GM12864 (cell line): ENCODE data around the gene SLC1A7.

Source experiments
- DNase-seq: peaks from one replicate; pipeline ENCODE4 v3.0.0-alpha.2; 2011; ENCODE audit warnings: low read depth
- H3K4me3 ChIP-seq: 2 replicates; pipeline ENCODE4 v1.5.1; 2011; ENCODE audit warnings: mild to moderate bottlenecking, low read depth, low read length, control low read depth
- TF ChIP-seq, protein P1 (sequence below): IDR thresholded peaks from 2 replicates; pipeline ENCODE4 v1.5.1; 2011; ENCODE audit warnings: low read depth, mild to moderate bottlenecking, moderate library complexity, low read length, control low read depth, inconsistent platforms; ENCODE audit errors: missing control alignments

The SLC1A7 gene

DNA sequence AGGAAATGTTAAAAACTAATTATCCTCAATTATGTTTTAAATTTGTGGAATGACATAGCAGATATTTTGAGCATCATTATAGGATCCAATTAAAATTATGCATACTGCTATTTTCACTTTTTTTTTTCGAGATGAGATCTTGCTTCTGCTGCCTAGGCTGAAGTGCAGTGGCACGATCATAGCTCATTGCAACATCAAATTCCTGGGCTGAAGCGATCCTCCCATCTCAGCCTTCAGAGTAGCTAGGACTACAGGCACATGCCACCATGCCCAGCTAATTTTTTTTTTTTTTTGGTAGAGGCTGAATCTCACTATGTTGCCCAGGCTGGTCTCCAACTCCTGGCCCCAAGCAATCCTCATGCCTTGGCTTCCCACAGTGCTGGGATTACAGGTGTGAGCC is 11.3 kb upstream of the SLC1A7 start:
- H3K4me3 ChIP-seq, result no peak overlapping the region
- DNase-seq, result no peak
- TF ChIP-seq, protein P1, sequence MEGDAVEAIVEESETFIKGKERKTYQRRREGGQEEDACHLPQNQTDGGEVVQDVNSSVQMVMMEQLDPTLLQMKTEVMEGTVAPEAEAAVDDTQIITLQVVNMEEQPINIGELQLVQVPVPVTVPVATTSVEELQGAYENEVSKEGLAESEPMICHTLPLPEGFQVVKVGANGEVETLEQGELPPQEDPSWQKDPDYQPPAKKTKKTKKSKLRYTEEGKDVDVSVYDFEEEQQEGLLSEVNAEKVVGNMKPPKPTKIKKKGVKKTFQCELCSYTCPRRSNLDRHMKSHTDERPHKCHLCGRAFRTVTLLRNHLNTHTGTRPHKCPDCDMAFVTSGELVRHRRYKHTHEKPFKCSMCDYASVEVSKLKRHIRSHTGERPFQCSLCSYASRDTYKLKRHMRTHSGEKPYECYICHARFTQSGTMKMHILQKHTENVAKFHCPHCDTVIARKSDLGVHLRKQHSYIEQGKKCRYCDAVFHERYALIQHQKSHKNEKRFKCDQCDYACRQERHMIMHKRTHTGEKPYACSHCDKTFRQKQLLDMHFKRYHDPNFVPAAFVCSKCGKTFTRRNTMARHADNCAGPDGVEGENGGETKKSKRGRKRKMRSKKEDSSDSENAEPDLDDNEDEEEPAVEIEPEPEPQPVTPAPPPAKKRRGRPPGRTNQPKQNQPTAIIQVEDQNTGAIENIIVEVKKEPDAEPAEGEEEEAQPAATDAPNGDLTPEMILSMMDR, result no peak

DNA sequence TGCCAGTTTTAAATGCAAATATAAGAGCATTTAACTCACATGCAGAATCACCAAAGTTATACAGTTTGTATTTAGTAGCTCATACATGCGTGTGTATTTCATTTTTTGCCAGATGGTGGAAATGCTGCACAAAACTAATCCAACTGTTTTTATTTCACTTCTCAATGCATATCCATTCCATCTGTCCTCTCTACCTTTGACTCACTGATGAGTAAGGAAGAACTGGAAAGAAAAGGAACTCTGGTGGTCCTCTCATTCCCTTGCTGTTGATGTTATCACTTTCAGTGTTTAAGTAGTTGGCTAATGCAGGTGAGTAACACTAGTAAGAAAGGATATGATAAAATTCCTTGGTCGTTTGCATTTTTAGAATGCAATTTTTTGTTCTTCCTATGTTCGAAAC is 5.7 kb upstream of the SLC1A7 start:
- TF ChIP-seq, protein P1, result no peak
- H3K4me3 ChIP-seq, result no peak overlapping the region
- DNase-seq, result no peak

DNA sequence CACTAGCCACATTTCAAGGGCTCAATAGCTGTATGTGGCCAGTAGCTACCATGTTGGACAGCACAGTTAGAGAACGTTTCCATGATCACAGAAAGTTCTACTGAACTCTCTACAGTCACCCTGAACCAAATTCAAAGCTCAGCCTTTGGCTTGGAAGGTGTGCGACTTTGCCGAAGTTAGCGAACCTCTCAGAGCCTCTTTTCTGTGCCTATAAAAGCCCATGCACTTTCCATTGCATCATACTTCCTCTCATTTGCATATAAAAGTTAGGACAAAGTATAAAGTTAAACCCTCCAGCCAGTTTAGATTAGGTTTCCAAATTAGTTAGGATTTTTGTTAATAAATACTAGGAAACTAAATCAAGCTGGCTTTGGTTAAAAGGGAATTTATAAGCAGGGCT is 4.7 kb upstream of the SLC1A7 start:
- no peak for DNase-seq
- H3K4me3 ChIP-seq, result no peak overlapping the region
- TF ChIP-seq, protein P1, result no peak

DNA sequence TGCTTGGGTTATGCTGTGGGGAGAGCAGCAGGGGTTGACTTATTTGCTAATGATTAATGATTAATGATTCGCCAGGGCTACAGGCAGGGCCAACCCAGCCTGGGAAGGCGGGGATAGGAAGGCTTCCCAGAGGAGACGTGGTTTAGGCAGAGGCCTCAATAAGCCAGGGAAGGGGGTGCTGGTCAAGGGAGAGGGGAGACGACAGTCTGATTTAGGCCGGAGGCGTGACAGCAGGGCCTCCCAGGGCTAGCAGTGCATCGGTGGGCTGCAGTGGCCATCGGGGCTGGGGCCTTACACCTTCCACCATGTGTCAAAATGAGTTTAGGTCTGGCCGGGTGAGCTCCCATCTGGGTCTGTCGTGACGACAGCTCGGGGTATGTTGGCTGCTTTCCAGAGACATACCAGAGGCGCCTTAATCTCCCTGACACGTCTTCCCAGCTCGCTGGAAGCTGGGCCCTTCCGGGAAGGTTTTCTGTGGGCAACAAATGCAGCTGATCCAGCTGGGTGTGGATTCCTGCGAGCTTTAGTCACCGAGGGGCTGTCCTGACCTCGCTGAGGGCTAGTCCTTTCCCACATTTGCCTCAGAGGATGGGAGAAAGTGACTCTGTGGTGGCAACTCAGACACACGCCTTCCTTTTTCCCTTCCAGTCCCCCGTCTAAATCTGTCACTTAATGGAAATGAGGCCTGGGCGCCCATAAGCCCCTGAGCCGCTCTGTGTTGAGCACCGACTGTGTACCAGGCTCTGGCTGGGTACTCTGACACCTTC is 3.7 kb upstream of the SLC1A7 start:
- H3K4me3 ChIP-seq, result no peak overlapping the region
- TF ChIP-seq, protein P1, result no peak
- DNase-seq, result no peak

DNA sequence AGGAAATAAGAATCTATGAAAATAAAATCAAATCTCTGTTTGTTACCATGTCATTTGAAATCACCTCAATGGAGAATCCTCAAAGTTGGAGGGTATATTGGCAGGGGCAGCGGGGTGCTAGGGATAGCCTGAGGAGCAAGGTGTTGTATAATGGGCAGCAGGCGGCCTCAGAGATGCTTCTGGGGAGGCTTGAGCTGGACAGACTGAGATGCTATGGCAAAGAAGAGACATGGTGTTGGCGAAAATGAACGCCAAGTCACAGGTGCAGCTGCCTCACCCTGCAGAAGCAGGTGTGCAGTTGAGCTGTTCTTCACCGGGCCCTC is 3.1 kb upstream of the SLC1A7 start:
- no peak overlapping the region for H3K4me3 ChIP-seq
- DNase-seq, result no peak
- TF ChIP-seq, protein P1, result no peak

DNA sequence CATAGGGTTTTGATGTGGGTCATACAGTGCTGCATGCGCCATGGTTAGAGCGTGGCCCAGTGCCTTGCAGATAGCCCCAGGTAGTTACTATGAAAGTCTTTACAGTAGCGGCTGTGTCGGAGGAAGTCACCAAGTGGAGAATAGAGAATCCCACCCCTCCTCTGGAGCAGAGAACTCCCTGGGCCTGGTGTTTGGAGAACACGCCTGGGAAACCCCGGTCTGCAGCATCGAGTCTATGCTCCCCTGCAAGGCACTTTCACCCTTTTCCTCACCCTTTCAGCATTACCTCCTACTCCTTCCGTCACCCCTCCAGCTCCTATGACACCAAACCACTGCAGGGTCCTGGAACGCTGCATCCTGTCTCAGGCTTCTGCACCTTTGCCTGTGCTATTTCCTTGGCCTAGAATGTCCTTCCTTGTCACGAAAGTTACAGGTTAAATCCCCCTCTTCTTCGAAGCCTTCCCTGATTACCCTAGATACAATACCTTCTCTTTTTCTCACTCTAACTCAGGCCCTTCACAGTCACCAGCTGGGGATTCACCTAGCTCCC is 2.7 kb upstream of the SLC1A7 start:
- DNase-seq, result no peak
- H3K4me3 ChIP-seq, result no peak overlapping the region
- TF ChIP-seq, protein P1, result no peak

DNA sequence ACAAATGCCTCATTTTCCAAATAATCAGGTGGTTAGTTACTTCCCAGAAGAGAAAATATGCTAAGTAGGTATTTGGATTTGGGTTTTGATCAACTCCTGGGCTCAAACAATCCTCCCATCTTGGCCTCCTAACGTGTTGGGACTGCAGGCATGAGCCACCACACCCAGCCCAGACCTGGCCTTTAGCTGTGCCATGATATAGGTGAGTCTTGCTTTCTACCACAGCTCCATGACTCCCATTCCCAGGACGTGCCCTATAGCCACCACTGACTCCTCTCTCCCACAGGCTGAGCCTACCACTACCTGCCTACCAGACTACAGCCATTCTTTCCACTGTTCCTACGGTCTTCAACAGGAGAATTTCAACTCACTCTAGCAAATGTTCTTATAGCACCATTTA is 1.8 kb upstream of the SLC1A7 start:
- H3K4me3 ChIP-seq, result no peak overlapping the region
- no peak for DNase-seq
- TF ChIP-seq, protein P1, result no peak
